GM19351 (cell line): Measurements from ENCODE around the gene RRP9.
"Not testable (repeated sequence)": the region's sequence is repeated elsewhere in the genome, so short reads cannot be mapped to it uniquely, and the experiment has no call there.

Source experiments
- ATAC-seq: cut with Tn5 transposase; IDR thresholded peaks from one replicate; pipeline ENCODE4 v1.9.1; 2021; ENCODE audit warnings: mild to moderate bottlenecking, moderate library complexity; ENCODE audit not compliant: unreplicated experiment

Gene RRP9, protein sequence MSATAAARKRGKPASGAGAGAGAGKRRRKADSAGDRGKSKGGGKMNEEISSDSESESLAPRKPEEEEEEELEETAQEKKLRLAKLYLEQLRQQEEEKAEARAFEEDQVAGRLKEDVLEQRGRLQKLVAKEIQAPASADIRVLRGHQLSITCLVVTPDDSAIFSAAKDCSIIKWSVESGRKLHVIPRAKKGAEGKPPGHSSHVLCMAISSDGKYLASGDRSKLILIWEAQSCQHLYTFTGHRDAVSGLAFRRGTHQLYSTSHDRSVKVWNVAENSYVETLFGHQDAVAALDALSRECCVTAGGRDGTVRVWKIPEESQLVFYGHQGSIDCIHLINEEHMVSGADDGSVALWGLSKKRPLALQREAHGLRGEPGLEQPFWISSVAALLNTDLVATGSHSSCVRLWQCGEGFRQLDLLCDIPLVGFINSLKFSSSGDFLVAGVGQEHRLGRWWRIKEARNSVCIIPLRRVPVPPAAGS

DNA sequence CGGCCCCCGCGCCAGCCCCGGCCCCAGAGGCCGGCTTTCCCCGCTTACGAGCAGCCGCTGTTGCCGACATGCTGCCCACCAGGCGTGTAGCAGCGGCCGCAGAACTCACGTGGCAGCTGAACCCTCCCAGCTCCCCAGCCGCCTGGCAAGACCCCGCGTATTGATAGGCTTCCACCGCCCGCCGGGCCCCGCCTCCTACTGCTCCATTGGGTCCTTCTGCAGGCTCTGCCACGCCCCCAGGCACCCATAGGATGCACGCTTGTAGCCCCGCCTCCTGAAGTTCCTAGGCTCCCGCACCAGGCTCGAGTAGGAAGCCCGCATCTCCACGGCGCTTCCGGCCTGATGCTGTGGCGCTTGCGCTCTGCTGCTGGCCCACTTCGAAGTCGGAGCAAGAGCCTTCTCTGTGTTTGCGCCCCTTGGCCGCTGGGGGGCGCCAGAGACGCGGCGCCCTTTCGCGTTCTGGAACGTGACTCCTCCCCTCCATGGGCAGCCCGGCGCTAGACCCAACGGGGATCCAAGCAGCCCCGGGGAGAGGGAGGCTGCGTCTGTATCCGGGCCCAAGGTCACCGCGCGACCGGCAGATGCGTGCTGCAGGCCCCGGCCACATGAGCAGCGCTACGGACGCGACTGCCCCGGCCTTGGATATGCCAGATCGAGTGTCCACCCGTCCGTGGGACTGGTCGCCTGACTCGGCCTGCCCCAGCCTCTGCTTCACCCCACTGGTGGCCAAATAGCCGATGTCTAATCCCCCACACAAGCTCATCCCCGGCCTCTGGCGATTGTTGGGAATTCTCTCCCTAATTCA is at the start of gene RRP9, which contains the start of gene PARP3:
RRP9 (minus strand) TSS at position 107 of the 805 bp plus-strand sequence; CDS start at position 70, 37 bp downstream.
PARP3 (plus strand) TSS at position 566 of the 805 bp plus-strand sequence. CDS start 993 bp downstream, outside the sequence.
- peak; percentile 89 for ATAC-seq

GRCh38 chr3:51990501-51990971 is 48.8 kb upstream of the RRP9 start:
- not testable (repeated sequence) for ATAC-seq

- ATAC-seq = no peak
Observed at GRCh38 chr3:51988286-51989146, 46.8 kb upstream of the RRP9 start.

DNA sequence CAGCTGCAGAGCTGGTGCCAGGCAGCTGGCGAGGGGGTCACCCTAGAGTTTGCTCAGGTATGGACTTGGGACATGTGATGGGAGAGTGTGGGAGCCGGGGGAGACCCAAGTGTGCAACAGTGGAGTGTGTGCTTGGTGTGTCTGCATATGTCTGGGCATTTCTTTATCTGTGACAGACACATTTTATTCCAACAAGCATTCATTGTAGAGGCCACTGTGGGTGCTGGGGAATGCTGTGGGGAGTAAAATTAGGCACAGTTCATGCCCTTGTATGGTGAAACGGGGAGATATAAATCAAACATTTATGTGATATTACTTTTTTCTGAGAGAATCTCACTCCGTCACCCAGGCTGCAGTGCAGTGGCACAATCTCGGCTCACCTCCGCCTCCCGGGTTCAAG is 45.9 kb upstream of the RRP9 start:
- no peak for ATAC-seq

- no peak for ATAC-seq
Observed at GRCh38 chr3:51986010-51986947, 44.6 kb upstream of the RRP9 start.

- ATAC-seq = no peak
Observed at GRCh38 chr3:51985063-51985462, 43.4 kb upstream of the RRP9 start.

GRCh38 chr3:51984269-51984647 is 42.6 kb upstream of the RRP9 start:
- ATAC-seq = no peak

GRCh38 chr3:51983578-51984268 is 42.0 kb upstream of the RRP9 start:
- no peak for ATAC-seq

GRCh38 chr3:51982838-51983577 is 41.3 kb upstream of the RRP9 start, which contains the start of gene ACY1:
Gene ACY1 (plus strand): TSS chr3:51983535. CDS start chr3:51984065, 530 bp downstream.
- ATAC-seq = peak; percentile 82

- ATAC-seq = peak; percentile 43
Observed at GRCh38 chr3:51982352-51982837, 40.7 kb upstream of the RRP9 start.

DNA sequence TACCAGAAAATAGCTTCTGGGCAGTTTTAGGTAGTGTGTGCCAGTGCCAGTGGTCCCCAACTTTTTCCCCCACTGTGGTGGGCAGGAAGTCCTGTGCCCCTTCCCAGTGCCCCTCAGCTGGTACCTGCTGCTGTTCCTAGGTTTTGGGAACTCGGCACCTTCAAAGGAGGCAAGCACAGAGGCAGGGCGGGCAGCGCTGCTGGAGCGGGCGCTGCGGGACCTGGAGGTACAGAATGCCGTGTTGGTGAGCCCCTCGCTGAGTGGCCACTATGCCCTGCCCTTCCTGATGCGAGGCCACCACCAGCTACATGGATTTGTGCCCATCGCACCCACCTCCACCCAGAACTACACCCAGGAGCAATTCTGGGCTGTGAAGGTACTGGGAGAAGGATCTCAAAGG is 38.5 kb upstream of the RRP9 start:
- no peak for ATAC-seq

GRCh38 chr3:51978143-51978502 is 36.4 kb upstream of the RRP9 start:
- ATAC-seq = no peak

GRCh38 chr3:51977446-51978142 is 35.9 kb upstream of the RRP9 start:
- ATAC-seq = no peak

DNA sequence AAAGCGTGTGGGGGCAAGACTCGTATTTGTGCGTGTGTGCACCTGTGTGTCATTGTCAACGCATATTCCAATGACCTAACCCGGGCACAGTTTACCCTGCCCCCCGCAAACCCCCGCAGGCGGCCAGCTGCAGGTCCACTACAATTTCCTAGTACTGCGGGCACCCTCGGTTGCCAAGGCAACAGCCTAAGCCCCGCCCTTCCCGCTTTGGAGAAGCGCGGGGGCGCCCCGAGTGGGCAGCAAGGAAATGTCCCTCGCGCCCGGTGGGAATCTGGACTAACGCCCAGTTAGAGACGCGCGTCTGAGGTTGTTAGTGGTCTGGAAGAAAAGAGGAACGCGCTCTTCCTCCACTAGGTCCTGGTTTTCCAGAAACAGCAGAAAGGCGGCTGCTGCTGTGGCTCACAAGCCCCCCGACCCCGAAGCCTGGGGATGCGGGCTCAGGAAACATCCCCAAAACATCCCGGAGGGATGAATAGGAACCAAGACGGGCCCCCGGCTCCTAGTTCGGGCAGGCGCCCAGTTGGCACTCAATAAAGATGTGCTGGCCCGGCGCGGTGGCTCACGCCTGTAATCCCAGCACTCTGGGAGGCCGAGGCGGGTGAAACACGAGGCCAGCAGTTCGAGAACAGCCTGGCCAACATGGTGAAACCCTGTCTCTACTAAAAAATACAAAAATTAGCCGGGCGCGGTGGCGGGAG is 34.3 kb upstream of the RRP9 start:
- ATAC-seq = no peak

- ATAC-seq = peak; percentile 66
Observed at GRCh38 chr3:51974963-51975851, 33.5 kb upstream of the RRP9 start, which contains the start of gene ABHD14A. Gene ABHD14A (plus strand): TSS chr3:51975064. CDS start chr3:51975136, 72 bp downstream.
